Measurements from ENCODE around the gene SLC34A3.
"Not testable (repeated sequence)": the region's sequence is repeated elsewhere in the genome, so short reads cannot be mapped to it uniquely, and the experiment has no call there.

Gene SLC34A3

DNA sequence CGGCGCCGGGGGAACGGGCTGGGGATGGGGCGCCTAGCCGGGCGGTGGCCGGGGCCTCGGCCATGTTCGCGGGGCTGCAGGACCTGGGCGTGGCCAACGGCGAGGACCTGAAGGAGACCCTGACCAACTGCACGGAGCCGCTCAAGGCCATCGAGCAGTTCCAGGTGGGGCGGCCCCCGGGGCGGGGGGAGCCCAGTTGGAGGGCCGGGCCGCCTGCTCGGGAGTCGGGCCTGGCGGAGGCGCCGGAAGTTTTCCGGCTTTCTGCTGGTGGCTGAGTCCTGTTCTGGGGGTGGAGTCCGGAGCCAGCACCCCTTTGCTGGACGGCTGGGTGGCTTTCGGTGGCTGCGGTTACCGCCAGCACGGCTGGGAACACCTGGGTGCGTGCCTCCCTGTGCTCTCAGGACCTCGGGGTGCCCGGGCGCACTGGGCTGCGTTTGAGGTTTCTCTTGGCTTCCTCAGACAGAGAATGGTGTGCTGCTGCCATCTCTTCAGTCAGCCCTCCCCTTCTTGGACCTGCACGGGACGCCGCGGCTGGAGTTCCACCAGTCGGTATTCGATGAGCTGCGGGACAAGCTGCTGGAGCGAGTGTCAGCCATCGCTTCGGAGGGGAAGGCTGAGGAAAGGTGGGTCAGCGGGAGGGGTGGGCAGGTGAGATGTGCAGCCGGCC, 24.9 kb downstream of the SLC34A3 start:
- in situ Hi-C loops (cut with MboI; ENCODE audit: low sequenced_read_pairs) = no loop called here

GRCh38 chr9:137256362-137256761, 25.7 kb downstream of the SLC34A3 start:
- in situ Hi-C loops (cut with MboI; ENCODE audit: low sequenced_read_pairs) = no loop called here

DNA sequence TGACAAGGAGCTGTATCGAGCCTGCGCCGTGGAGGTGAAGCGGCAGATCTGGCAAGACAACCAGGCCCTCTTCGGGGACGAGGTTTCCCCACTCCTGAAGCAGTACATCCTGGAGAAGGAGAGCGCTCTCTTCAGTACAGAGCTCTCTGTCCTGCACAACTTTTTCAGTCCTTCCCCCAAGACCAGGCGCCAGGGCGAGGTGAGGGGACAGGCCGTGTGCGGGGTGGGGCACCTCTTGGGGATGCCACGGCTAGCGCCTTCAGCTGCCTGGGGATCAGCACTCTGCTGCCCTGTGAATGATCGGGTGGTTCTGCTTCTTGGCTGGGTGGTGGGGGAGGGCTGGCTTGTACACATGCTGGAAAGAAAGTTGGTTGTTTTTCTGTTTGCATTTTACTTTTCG, 26.2 kb downstream of the SLC34A3 start:
- in situ Hi-C loops (cut with MboI; ENCODE audit: low sequenced_read_pairs) = no loop called here

GRCh38 chr9:137262173-137262908, 31.6 kb downstream of the SLC34A3 start:
- in situ Hi-C loops (cut with MboI; ENCODE audit: low sequenced_read_pairs) = not testable (repeated sequence)

DNA sequence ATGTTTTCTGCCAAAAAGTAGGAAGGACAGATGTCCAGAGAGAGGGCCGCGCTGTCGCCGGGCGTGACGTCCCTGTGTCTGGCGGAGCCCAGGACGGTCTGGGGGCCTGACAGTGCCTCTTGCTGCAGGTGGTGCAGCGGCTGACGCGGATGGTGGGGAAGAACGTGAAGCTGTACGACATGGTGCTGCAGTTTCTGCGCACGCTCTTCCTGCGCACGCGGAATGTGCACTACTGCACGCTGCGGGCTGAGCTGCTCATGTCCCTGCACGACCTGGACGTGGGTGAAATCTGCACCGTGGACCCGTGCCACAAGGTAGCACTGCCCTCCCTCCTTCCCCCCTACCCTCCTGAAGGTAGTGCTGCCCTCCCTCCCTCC, 32.2 kb downstream of the SLC34A3 start:
- in situ Hi-C loops (cut with MboI; ENCODE audit: low sequenced_read_pairs) = no loop called here

DNA sequence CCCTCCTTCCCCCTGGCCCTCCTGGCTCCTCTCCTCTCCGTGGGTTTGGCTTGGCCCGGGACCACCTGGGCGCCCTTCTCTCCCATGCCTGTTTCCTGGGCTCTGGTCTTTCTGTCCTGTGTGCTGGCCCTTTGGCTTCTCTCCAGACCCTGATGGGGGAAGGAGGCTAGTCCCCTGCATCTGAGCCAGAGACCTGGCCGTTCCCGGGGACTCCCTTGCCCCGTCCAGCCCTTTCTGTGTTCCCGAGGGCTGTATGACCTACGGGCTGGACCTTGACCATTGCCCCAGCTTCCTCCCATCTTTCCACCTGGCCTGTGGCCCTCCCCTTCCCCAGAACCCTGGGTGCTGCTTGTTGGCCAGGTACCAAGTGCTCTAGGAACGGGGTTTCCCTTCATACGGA, 32.8 kb downstream of the SLC34A3 start:
- in situ Hi-C loops (cut with MboI; ENCODE audit: low sequenced_read_pairs) = no loop called here

DNA sequence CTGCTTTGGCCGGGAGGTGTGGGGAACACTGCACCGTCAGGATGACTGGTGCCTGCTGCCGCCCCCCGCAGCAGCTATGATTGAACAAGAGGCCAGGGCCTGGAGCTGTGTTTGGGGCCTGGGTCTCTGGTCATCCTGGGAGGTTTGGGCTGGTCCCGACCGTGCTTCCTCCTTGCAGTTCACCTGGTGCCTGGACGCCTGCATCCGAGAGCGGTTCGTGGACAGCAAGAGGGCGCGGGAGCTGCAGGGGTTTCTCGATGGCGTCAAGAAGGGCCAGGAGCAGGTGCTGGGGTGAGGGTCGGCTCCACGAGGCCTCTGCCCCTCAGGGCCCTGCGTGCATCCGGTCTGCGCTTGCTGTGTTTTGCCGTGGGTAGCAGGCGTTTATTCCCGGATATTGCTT, 33.4 kb downstream of the SLC34A3 start:
- in situ Hi-C loops (cut with MboI; ENCODE audit: low sequenced_read_pairs) = no loop called here

GRCh38 chr9:137265496-137266161, 34.9 kb downstream of the SLC34A3 start:
- in situ Hi-C loops (cut with MboI; ENCODE audit: low sequenced_read_pairs) = no loop called here

DNA sequence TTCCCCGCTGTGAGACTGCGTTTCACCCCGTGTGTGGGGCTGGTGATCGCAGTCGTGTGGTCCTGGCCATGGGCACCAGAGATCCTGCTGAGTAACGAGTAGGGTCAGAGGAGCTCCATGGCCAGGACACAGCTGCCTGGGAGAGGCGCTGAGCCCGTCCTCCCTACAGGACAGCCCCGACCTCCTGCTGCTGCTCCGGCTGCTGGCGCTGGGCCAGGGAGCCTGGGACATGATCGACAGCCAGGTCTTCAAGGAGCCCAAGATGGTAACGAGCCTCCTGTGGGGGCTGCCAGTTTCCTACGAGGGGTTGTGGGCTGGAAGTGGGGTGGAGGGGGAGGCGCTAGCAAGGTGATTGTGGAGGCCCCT, 35.4 kb downstream of the SLC34A3 start:
- in situ Hi-C loops (cut with MboI; ENCODE audit: low sequenced_read_pairs) = no loop called here

DNA sequence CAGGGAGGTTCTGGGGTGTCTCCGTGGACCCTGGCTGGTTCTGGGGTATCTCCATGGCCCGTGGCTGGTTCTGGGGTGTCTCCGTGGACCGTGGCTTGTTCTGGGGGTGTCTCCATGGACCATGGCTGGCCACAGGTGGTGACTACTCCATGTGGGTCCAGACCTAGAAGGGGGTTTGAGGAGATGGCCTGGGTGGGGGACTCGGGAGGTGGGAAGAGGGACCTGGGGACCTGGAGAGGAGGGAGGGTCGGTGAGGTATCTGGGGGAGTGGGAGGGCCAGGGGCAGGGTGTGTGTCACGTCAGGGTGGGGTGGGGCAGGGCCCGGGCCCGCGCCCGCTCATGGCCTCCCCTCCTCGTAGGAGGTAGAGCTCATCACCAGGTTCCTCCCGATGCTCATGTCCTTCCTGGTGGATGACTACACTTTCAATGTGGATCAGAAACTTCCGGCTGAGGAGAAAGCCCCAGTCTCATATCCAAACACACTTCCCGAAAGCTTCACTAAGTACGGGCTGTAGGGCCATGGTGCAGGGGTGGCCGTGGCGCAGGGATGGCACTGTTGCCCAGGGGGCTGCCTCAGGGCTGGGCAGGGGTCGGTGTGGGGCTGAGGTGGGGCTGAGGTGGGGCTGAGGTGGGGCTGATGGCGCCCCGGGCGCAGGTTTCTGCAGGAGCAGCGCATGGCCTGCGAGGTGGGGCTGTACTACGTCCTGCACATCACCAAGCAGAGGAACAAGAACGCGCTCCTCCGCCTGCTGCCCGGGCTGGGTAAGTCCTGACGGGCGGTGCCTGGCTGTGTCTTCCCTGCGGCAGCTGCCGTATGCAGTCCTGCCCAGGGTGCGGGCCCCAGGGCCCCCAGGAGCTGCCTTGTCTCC, 36.1 kb downstream of the SLC34A3 start:
- in situ Hi-C loops (cut with MboI; ENCODE audit: low sequenced_read_pairs) = no loop called here

- in situ Hi-C loops (cut with MboI; ENCODE audit: low sequenced_read_pairs) = no loop called here
Measured at GRCh38 chr9:137267933-137268355, 37.2 kb downstream of the SLC34A3 start.

- in situ Hi-C loops (cut with MboI; ENCODE audit: low sequenced_read_pairs) = no loop called here
Measured at GRCh38 chr9:137268538-137269201, 38.0 kb downstream of the SLC34A3 start.

DNA sequence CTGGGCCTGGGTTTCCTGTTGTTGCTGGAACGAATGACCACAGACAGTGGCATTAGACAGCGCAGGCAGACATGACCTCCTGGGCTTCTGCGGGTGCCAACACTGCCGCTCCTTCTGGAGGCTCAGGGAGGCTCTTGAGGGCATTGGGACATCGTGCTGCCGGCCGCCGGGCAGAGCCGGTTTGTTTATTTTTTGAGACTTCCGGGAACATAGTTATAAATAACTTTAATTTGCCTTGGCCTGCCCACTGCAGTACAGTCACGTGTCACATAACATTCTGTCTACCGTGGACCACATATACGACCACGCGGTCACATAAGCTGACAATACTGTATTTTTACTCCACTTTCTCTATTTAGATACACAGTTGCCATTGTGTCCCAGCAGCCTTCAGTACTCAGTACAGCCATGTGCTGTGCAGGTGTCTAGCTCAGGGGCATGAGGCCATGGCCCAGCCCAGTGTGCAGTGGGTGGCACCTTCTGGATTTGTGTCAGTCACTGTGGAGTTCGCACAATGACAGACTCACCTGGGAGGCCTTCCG, 38.6 kb downstream of the SLC34A3 start:
- in situ Hi-C loops (cut with MboI; ENCODE audit: low sequenced_read_pairs) = no loop called here

DNA sequence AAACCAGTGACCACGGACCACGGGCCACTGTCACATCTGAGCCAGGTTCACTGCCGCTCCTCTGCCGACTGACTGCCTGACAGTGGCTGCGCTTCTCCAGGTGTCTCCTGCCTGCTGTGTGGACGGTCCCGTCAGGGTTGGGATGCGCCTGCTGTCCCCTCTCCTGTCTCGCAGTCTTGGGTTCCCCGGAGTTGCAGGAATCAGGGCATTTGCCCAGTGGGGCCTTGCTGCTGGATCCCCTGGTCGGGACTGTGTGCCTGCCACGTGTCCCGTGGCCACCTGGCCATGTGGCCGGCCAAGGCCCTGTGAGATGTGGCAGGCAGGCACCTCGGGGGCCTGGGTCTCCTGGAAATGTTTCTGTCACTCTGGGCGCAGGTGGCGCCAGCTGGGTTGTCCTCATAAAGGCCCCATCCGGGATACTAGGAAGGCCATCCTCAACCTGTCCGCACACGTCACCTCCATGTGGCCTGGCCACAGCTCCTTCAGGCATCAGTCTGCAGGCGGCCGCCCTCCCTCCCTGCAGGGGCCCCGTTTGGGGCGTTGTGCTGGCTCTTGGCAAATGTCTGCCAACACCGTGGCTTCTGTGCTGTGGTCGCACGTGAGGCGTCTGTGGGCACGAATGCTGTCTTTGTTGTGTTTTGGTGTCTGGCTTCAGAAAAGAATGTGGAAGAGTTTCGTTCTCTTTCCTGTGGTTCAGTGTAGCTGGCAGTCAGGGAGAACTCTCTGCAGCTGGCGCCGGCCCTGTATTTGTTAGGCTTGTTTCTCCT, 40.4 kb downstream of the SLC34A3 start:
- in situ Hi-C loops (cut with MboI; ENCODE audit: low sequenced_read_pairs) = no loop called here

GRCh38 chr9:137271696-137272076, 41.0 kb downstream of the SLC34A3 start:
- in situ Hi-C loops (cut with MboI; ENCODE audit: low sequenced_read_pairs) = no loop called here

DNA sequence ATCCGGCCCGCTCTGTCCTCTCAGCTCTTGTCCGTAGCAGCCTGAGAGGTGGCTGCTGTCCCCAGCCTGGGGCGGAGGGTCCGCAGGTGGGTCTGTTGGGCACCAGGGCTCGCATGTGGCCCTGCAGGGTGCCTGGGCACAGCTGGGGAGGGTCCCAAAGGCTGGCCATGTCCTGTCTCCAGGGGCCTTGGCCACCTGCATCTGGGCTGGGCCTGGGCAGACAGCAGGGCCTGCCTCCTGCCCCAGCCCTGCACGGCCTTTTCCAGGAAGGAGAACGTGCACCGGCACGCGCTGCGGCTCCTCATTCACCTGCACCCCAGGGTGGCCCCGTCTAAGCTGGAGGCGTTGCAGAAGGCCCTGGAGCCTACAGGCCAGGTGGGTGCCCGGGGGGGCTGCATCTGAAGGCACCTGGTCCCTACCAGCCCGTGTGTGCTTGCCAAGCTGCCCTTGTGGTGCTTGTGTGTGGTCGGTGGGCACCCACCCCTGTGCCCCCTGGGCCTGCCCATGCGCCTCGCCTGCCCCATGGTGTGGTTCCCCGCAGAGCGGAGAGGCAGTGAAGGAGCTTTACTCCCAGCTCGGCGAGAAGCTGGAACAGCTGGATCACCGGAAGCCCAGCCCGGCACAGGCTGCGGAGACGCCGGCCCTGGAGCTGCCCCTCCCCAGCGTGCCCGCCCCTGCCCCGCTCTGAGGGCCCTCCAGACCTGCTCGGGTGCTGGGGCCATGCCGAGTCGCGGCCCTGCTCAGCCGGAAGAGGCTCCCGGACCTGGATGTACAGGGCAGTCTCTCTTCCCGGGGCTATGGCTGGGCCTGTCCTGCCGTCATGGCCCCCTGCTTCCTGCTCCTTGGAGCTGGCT, 41.8 kb downstream of the SLC34A3 start:
- in situ Hi-C loops (cut with MboI; ENCODE audit: low sequenced_read_pairs) = no loop called here

DNA sequence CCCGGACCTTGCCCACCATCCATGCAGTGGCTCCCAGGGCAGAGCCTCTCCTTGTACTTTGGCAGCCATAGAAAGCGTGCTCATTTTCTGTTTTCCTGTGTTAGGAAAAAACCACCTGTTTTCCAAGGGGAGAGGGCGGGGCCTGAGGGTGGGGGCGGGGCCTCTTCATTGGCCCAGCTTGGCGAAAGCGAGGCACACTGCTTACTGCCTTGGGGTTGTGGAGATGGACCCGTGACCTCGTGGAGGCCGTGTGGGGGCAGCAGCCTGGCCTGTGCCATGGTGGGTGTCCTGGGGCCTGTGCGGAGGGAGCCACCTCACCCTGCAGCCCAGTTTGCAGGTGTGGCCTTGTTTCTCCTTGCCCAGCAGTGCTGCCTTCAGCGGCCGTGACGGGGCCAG, 42.4 kb downstream of the SLC34A3 start:
- in situ Hi-C loops (cut with MboI; ENCODE audit: low sequenced_read_pairs) = no loop called here

- in situ Hi-C loops (cut with MboI; ENCODE audit: low sequenced_read_pairs) = no loop called here
Measured at GRCh38 chr9:137273611-137274320, 43.1 kb downstream of the SLC34A3 start.

Measured in hTERT RPE-1 (cell line).